ENCODE data around the gene MIEF2. TPM values are rescaled to one million over a fixed set of nuclear protein-coding genes. Genes with fewer than 3 reads are reported as not detected.

MIEF2 gene
- total RNA-seq, 1 experiment from 2014 or later = 9.4 TPM

- no peak for DNase-seq (ENCODE audit: low read depth)
Measured at GRCh38 chr17:18256776-18257175, 3.7 kb upstream of the MIEF2 start.

- no peak for DNase-seq (ENCODE audit: low read depth)
Measured at GRCh38 chr17:18257268-18257981, 3.0 kb upstream of the MIEF2 start.

GRCh38 chr17:18257982-18258355 lies 2.5 kb upstream of the MIEF2 start:
- DNase-seq (ENCODE audit: low read depth) = peak; percentile 78

GRCh38 chr17:18258356-18259038 lies 2.0 kb upstream of the MIEF2 start, which contains the start of gene FLII:
TSS of gene FLII (minus strand) at chr17:18258738. CDS start at chr17:18258690, 48 bp downstream.
- no peak for DNase-seq (ENCODE audit: low read depth)

GRCh38 chr17:18259621-18260331 lies 686 bp upstream of the MIEF2 start:
- DNase-seq (ENCODE audit: low read depth) = peak; percentile 15

GRCh38 chr17:18261146-18261515 lies 669 bp downstream of the MIEF2 start:
- DNase-seq (ENCODE audit: low read depth) = peak; percentile 51

DNA sequence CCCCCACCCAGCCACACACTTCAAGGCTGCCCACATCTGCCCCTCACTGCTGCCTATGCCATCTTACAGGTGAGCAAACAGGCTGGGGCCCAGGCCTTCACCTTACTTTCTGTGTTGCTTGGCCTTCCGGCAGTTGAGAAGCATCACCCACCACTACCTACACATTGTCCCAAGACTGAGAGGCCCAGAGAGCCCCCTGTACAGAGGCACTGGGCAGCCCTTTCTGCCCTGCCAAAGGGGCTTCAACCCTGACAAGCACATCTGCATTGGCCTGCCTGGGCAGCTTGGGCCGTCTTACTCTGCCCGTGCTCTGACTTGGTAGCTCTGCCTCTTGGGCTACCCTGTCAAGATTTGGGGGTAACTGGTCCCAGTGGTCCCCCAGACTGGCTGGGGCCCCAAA lies 1.2 kb downstream of the MIEF2 start:
- no peak for DNase-seq (ENCODE audit: low read depth)

DNA sequence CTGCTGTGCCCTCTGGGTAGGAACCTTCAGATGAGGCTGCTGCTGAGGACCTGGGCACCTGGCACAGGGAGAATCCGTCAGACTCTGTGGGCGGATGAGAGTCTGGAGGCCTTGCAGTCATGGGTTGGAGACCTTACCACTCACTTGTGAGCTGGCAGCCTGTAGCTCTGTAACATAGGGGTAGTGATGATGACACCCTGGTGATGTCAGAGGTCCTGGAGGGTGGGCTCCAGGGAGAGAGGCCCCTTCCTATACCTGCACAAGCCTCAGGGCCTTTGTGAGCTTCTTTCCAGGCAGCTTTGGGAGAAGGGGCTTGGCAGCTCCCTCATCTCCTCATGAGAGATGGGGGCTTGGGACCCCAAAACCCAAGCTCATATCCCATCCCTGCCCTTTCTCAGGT lies 1.6 kb downstream of the MIEF2 start:
- DNase-seq (ENCODE audit: low read depth) = no peak

- no peak for DNase-seq (ENCODE audit: low read depth)
Measured at GRCh38 chr17:18262641-18263040, 2.2 kb downstream of the MIEF2 start.

GRCh38 chr17:18263885-18264682 lies 3.6 kb downstream of the MIEF2 start:
- no peak for DNase-seq (ENCODE audit: low read depth)

DNA sequence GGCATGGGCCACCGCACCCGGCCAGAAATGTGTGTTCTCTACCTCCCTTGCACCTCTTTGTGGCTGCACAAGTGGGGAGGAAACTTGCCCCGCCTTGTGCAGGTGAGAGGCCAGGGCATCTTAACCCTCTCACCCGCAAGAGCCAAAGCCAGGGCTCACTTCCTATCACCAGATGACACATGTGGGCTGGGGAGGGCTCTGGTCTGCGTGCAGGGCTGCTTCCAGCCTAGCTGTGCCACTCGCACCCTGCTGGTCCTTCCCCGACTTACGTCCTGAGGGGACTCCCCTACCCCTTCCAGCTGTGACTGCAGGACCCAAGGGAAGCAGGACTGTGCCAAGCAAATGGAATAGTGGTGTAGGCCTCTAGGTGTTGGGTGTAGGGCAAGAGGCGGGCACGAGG lies 6.9 kb downstream of the MIEF2 start:
- DNase-seq (ENCODE audit: low read depth) = no peak

DNA sequence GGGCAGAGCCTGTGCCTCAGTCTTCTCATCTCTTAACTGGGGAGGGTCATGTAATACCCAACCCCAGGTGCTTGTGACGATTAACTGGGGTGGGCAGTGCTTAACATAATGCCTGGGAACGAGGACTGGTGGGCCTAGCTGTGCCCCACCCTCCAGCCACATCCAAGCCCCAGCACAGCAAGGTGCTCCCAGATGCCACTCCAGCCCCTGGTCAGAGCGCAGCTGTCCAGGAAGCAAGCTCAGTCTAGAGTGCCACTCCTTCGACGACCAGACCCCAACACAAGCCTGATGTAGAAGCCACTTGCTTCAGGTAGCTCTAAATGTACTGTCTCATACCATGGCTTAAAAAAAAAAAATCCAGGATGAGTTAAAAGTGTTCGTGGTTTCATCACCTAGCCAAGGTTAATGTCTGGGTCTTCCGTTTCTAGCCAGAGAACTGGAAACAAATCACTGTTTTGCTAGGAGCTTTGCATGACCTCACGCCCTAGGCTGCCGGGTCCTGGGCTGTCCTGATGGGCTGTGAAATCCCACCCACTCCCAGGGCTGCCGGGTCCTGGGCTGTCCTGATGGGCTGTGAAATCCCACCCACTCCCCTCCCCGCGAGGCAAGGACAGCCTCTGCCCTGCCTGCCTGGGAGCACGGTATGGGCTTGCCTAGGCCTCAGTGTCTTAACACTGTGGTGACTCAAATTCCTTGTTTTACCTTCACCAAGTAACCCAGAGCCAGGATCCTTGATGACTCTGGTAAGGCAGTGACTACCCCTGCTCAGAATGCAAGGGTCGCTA lies 7.7 kb downstream of the MIEF2 start:
- no peak for DNase-seq (ENCODE audit: low read depth)

DNA sequence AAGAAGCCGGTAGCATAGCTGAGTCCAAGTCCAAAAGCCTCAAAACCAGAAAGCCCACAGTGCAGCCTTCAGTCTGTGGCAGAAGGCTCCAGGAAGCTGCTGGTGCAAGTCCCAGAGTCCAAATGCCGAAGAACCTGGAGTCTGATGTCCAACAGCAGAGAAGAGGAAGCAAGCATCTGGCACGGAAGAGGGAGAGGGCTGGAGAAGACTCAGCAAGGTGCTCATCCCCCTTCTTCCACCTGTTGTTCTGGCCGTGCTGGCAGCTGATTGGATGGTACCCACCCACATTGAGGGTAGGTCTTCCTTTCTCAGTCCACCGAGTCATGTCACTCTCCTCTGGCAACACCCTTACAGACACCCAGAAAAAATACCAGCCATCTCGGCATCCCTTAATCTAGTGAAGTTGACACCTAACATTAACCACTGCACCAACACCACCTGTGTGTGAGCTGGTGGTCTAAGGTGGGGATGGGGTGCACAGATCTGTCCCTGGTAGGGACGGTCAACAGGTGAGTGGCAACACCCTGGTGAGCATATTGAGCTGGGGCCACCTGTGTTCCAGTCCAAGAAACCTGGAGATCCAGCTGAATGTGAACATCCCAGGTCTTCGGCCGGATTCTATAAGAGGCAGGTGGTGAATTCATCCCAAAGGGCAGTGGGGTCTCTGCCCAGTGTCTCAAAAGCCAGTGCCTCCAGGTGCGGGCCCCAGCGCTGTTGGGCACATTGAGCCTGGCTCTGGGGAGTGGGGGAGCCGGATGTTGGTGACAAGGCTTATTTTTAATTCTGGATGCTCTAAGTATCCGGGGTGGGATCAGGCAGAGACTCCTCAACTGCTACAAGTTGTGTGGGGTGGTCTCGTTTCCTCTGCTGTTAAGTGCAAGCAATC lies 9.8 kb downstream of the MIEF2 start:
- DNase-seq (ENCODE audit: low read depth) = no peak

DNA sequence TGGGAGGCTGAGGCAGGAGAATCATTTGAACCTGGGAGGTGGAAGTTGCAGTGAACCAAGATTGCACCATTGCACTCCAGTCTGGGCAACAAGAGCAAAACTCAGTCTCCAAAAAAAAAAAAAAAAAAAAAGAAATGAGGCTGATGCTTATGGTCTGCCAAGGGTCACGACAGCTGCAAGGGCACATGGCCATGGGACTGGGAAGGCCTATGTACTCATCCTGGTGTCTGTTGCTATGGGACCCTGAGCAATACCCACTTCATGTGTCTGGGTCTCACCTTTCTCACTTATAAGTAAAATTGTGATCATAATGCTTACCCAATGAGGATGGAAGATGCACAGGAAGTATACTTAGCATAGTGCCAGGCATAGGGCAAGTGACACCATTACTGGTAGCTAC lies 16.6 kb downstream of the MIEF2 start:
- peak; percentile 53 for DNase-seq (ENCODE audit: low read depth)

DNA sequence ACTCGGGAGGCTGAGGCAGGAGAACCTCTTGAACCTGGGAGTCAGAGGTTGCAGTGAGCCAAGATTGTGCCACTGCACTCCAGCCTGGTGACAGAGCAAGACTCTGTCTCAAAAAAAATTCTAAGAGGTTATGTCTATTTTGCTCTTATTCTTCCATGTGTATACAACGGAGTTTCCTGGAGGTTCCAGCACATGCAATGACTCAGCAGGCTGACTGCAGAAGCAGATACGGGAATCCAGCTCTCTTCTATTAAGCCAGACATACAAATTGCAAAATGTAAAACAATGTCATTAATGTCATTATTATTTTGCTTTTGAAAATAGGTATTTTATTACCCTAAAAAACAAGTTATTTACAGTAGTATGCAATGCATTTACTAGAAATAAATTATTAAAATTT lies 18.4 kb downstream of the MIEF2 start:
- no peak for DNase-seq (ENCODE audit: low read depth)

DNA sequence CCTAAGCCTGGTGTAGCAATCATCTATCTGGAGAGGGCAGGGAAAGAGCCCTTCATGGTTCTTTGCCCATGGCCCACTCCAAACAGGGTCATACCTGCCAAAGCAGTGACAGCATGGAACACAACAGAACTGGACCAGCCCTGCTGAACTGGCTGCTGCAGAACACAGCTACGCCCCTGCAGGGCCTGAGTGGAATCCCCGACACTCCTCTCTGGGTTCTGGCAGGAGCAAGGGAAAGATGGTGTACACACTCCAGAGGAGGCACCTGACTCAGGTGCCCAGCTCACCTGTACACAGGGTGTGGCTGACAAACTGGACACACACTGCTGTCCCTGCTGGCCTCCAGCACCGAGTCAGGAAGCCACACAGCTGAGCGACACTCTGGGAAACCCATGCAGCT lies 19.8 kb downstream of the MIEF2 start:
- DNase-seq (ENCODE audit: low read depth) = no peak

- no peak for DNase-seq (ENCODE audit: low read depth)
Measured at GRCh38 chr17:18280766-18281371, 20.4 kb downstream of the MIEF2 start.

- DNase-seq (ENCODE audit: low read depth) = no peak
Measured at GRCh38 chr17:18281788-18282187, 21.3 kb downstream of the MIEF2 start.

DNA sequence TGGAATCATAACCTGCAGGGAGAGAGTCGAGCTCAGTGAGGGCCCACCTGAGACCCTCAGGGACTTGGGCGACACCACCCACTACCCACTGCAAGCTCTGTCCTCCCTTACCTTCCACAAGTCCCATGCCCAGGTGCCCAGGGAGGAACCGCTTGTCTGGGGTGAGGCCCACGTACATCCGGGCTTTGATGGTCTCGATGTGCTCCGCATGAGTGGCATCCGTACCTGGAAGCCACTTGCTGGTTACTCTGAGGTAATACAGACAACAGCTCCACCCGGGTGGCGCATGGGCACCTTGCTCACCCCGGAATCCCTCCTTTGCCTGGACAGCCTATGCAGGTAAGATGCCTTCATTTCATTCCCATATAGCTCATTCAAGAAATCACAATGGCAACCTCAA lies 24.8 kb downstream of the MIEF2 start:
- DNase-seq (ENCODE audit: low read depth) = no peak

Measured in LHCN-M2 (cell line).